Endothelial cell (in vitro differentiated cells): ENCODE results near the gene LRP1B. TPM values are rescaled to one million over a fixed set of nuclear protein-coding genes. Genes with fewer than 3 reads are reported as not detected.

Experiments used
- DNase-seq: peaks from one replicate; pipeline ENCODE4 v3.0.0; 2021; ENCODE audit warnings: low spot score
- H3K27ac Mint-ChIP-seq: one replicate; pipeline ENCODE4 v1.8.0; 2021; ENCODE audit warnings: mixed read lengths, inconsistent platforms; ENCODE audit not compliant: unreplicated experiment
- H3K27me3 Mint-ChIP-seq: one replicate; pipeline ENCODE4 v1.8.0; 2021; ENCODE audit warnings: mild to moderate bottlenecking, moderate library complexity, mixed read lengths, inconsistent platforms; ENCODE audit not compliant: unreplicated experiment
- H3K36me3 Mint-ChIP-seq: one replicate; pipeline ENCODE4 v1.8.0; 2021; ENCODE audit warnings: mild to moderate bottlenecking, low read depth, mixed read lengths, inconsistent platforms; ENCODE audit not compliant: unreplicated experiment
- H3K4me1 Mint-ChIP-seq: one replicate; pipeline ENCODE4 v1.8.0; 2021; ENCODE audit warnings: mild to moderate bottlenecking, mixed read lengths, inconsistent platforms; ENCODE audit not compliant: unreplicated experiment
- H3K4me3 Mint-ChIP-seq: one replicate; pipeline ENCODE4 v1.8.0; 2021; ENCODE audit warnings: mild to moderate bottlenecking, mixed read lengths, inconsistent platforms; ENCODE audit not compliant: unreplicated experiment
- H3K9me3 Mint-ChIP-seq: one replicate; pipeline ENCODE4 v1.8.0; 2021; ENCODE audit warnings: mixed read lengths, inconsistent platforms; ENCODE audit not compliant: unreplicated experiment
- total RNA-seq: library from RNA; stranded (reverse); fragmentation: NEBNext Ultra II Directional; extraction: Animal tissue kit (Norgen Biotek cat#: 25700); gene quantifications from one replicate; pipeline ENCODE4 v1.2.1, GENCODE V29; 2021; ENCODE audit not compliant: unreplicated experiment
- TF ChIP-seq, protein P1 (sequence below): fragments of 200-600 bp; sonication (generic); IDR thresholded peaks from one replicate; pipeline ENCODE4 v1.5.0; 2021; ENCODE audit warnings: antibody characterized with exemption; ENCODE audit not compliant: unreplicated experiment

LRP1B gene
- total RNA-seq, 1 donor from 2014 or later, result 1.4 TPM

DNA sequence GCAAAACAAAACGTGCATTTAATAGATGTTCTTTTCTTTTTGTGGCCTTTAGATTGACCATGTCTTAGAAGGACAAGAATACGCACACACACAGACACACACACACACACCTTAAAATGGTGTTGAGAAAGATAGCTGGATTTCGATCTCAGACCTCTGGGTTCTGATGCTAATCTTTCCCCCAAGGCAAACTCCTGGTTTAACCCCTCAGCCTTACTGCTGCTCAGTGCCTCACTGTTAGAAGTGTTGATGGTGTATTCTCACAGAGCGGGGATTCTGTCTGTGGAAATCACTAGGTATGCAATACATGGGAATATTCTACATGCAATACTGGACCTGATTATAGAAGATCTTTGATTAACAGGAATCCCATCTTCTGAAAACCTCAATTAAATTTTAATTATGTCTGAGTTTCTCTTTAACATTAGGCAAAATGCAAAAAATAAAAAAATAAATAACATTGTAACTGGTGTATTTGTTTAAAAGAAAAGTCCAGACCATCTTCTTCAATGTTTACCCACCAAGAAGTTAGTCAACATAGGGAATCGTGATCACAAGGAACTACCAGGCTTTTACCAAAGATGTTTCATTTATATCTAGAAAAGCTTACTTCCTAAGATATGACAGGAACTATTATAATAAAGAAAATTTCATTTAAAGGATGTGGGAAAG, 613.5 kb downstream of the LRP1B start:
- Mint-ChIP-seq H3K36me3 (no peaks in the 10 kb centered on the region), H3K4me1 (no peaks in the 10 kb centered on the region), H3K27me3 (no peaks in the 10 kb centered on the region), H3K27ac (no peak overlapping the region), H3K4me3 (no peak overlapping the region), H3K9me3 (no peaks in the 10 kb centered on the region)
- TF ChIP-seq, protein P1, sequence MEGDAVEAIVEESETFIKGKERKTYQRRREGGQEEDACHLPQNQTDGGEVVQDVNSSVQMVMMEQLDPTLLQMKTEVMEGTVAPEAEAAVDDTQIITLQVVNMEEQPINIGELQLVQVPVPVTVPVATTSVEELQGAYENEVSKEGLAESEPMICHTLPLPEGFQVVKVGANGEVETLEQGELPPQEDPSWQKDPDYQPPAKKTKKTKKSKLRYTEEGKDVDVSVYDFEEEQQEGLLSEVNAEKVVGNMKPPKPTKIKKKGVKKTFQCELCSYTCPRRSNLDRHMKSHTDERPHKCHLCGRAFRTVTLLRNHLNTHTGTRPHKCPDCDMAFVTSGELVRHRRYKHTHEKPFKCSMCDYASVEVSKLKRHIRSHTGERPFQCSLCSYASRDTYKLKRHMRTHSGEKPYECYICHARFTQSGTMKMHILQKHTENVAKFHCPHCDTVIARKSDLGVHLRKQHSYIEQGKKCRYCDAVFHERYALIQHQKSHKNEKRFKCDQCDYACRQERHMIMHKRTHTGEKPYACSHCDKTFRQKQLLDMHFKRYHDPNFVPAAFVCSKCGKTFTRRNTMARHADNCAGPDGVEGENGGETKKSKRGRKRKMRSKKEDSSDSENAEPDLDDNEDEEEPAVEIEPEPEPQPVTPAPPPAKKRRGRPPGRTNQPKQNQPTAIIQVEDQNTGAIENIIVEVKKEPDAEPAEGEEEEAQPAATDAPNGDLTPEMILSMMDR, result no peak
- no peak for DNase-seq

DNA sequence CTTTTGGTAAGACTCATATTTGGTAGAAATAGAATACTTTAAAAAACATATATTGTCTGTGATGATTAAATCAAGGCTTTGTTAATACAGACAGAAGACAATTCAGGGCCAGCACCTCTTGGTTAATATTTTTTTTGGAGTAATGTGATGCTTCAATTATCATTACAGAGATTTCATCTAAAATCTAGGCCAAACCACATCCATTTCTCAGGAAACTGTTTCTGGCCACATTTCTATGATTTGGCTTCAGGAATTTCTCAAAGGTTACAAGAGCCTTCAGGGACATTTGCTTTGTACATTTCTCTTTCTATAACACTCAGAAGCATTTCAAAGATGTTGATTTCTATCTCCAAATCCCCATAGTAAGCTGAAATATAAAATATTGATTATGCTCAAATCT, 614.9 kb downstream of the LRP1B start:
- H3K27ac Mint-ChIP-seq, result no peak overlapping the region
- no peaks in the 10 kb centered on the region for H3K4me1 Mint-ChIP-seq
- no peaks in the 10 kb centered on the region for H3K27me3 Mint-ChIP-seq
- no peaks in the 10 kb centered on the region for H3K9me3 Mint-ChIP-seq
- no peak for DNase-seq
- H3K4me3 Mint-ChIP-seq, result no peak overlapping the region
- H3K36me3 Mint-ChIP-seq, result no peaks in the 10 kb centered on the region
- TF ChIP-seq, protein P1, result no peak

DNA sequence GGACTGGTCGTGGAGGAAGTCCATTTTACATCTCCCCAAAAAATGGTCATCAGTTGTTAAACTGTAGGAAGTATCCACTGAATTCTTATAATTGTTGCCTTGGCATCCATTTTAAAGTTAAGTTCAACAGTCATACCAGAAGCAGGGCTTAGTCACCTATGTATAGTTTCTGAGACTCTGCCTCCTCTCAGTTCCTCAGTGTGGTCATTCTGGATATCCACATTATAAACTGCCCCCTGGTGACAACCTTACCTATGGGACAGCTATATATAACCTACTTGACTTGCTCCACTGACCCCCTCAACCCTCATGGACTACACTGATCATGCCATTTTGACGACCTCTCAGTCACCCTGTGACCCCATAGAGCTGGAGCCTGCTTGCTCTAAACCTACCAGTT, 617.0 kb downstream of the LRP1B start:
- no peak for DNase-seq
- H3K9me3 Mint-ChIP-seq, result no peaks in the 10 kb centered on the region
- no peaks in the 10 kb centered on the region for H3K36me3 Mint-ChIP-seq
- no peak overlapping the region for H3K27ac Mint-ChIP-seq
- no peaks in the 10 kb centered on the region for H3K4me1 Mint-ChIP-seq
- no peak overlapping the region for H3K4me3 Mint-ChIP-seq
- TF ChIP-seq, protein P1, result no peak
- no peaks in the 10 kb centered on the region for H3K27me3 Mint-ChIP-seq

DNA sequence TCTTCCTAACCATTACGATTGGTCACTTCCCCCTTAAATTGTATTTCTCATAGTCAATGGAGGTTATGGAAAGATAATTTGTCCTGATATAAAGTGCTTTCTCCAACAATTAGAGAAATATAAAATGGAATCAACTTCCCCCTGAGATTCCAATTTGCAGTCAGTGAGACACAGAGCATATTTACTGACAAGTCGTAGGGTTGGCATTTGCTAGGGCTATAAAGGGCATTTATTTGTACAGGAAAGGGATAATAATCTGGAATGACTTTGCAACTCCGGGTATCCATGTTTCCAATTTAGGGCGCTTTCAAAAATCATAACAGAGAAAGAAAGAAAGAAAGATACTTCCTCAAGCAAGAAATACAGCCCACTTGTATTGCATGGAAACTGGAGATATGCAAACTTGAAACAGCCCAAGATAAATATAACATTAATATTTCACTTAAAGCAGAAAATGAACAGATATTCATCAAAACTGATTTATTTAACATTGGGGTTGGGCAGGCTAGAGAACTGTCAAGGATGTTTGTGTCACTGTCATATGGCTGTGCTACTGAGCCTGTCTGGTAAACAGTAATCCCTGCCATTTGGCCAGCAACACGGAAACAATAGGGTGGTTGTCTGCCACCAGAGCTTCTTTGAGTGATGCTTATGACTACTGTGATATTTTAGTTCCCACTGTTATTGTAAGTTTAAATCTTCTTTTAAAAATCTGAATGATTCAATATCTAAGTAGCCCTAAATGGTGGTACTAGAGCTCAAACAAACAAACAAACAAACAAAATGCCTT, 621.8 kb downstream of the LRP1B start:
- Mint-ChIP-seq H3K4me1 (no peaks in the 10 kb centered on the region), H3K36me3 (no peaks in the 10 kb centered on the region), H3K4me3 (no peak overlapping the region), H3K27me3 (no peaks in the 10 kb centered on the region), H3K27ac (no peak overlapping the region), H3K9me3 (no peaks in the 10 kb centered on the region)
- no peak for DNase-seq
- TF ChIP-seq, protein P1, result no peak
